ENCODE results near the gene HS3ST6.

The HS3ST6 gene

GRCh38 chr16:1903845-1904840, 14.1 kb downstream of the HS3ST6 start:
- no peak overlapping the region for H3K4me2 ChIP-seq (ENCODE audit: low read depth, low read length, poor library complexity, severe bottlenecking)
- H3K4me1 ChIP-seq (ENCODE audit: insufficient read depth, low read length, poor library complexity, severe bottlenecking), result no peaks in the 10 kb centered on the region
- no peak for TF ChIP-seq CTCF (conservative IDR thresholded peaks at IDR 0.05; ENCODE audit: low read length)
- TF ChIP-seq EZH2phosphoT487 (IDR thresholded peaks at IDR 0.05; ENCODE audit: borderline replicate concordance), result no peak

GRCh38 chr16:1903220-1903574, 15.0 kb downstream of the HS3ST6 start:
- Histone ChIP-seq H3K9ac (ENCODE audit: low read depth, low read length, poor library complexity, severe bottlenecking) (no peak overlapping the region), H3K36me3 (ENCODE audit: insufficient read depth, low read length) (no peaks in the 10 kb centered on the region), H3K4me2 (ENCODE audit: low read depth, low read length, poor library complexity, severe bottlenecking) (no peak overlapping the region), H3K4me3 (ENCODE audit: low read length, poor library complexity, severe bottlenecking) (no peak overlapping the region), H3F3A (ENCODE audit: low read depth) (no peaks in the 10 kb centered on the region), H4K20me1 (ENCODE audit: insufficient read depth, low read length, poor library complexity, severe bottlenecking) (no peaks in the 10 kb centered on the region), H3K27me3 (ENCODE audit: insufficient read depth, low read length, poor library complexity, severe bottlenecking) (no peaks in the 10 kb centered on the region), H3K9me3 (ENCODE audit: insufficient read depth, low read depth, low read length) (no peaks in the 10 kb centered on the region), H2AFZ (ENCODE audit: low read length) (no peak overlapping the region), H3K4me1 (ENCODE audit: insufficient read depth, low read length, poor library complexity, severe bottlenecking) (no peaks in the 10 kb centered on the region), H3K9me2 (replicated peaks; ENCODE audit: low read depth, low read length) (no peaks in the 10 kb centered on the region), H3K79me2 (ENCODE audit: insufficient read depth, low read length) (no peaks in the 10 kb centered on the region)
- TF ChIP-seq EZH2phosphoT487 (IDR thresholded peaks at IDR 0.05; ENCODE audit: borderline replicate concordance), result no peak
- TF ChIP-seq CTCF (conservative IDR thresholded peaks at IDR 0.05; ENCODE audit: low read length), result no peak

More at GRCh38 chr16:1903845-1904840, 14.1 kb downstream of the HS3ST6 start:
- Histone ChIP-seq H3K9ac (ENCODE audit: low read depth, low read length, poor library complexity, severe bottlenecking) (no peak overlapping the region), H3F3A (ENCODE audit: low read depth) (no peaks in the 10 kb centered on the region), H2AFZ (ENCODE audit: low read length) (no peak overlapping the region), H4K20me1 (ENCODE audit: insufficient read depth, low read length, poor library complexity, severe bottlenecking) (no peaks in the 10 kb centered on the region), H3K27me3 (ENCODE audit: insufficient read depth, low read length, poor library complexity, severe bottlenecking) (no peaks in the 10 kb centered on the region), H3K9me2 (replicated peaks; ENCODE audit: low read depth, low read length) (no peaks in the 10 kb centered on the region), H3K79me2 (ENCODE audit: insufficient read depth, low read length) (no peaks in the 10 kb centered on the region), H3K4me3 (ENCODE audit: low read length, poor library complexity, severe bottlenecking) (no peak overlapping the region), H3K36me3 (ENCODE audit: insufficient read depth, low read length) (no peaks in the 10 kb centered on the region), H3K9me3 (ENCODE audit: insufficient read depth, low read depth, low read length) (no peaks in the 10 kb centered on the region)

GRCh38 chr16:1902547-1903219, 15.5 kb downstream of the HS3ST6 start:
- no peaks in the 10 kb centered on the region for H3K4me1 ChIP-seq (ENCODE audit: insufficient read depth, low read length, poor library complexity, severe bottlenecking)
- H3F3A ChIP-seq (ENCODE audit: low read depth), result no peaks in the 10 kb centered on the region
- TF ChIP-seq CTCF (conservative IDR thresholded peaks at IDR 0.05; ENCODE audit: low read length) (no peak), EZH2phosphoT487 (IDR thresholded peaks at IDR 0.05; ENCODE audit: borderline replicate concordance) (no peak)
- no peak overlapping the region for H3K9ac ChIP-seq (ENCODE audit: low read depth, low read length, poor library complexity, severe bottlenecking)
- H3K36me3 ChIP-seq (ENCODE audit: insufficient read depth, low read length), result no peaks in the 10 kb centered on the region
- no peaks in the 10 kb centered on the region for H3K79me2 ChIP-seq (ENCODE audit: insufficient read depth, low read length)
- no peak overlapping the region for H3K4me3 ChIP-seq (ENCODE audit: low read length, poor library complexity, severe bottlenecking)
- no peaks in the 10 kb centered on the region for H3K27me3 ChIP-seq (ENCODE audit: insufficient read depth, low read length, poor library complexity, severe bottlenecking)
- no peak overlapping the region for H2AFZ ChIP-seq (ENCODE audit: low read length)
- no peaks in the 10 kb centered on the region for H4K20me1 ChIP-seq (ENCODE audit: insufficient read depth, low read length, poor library complexity, severe bottlenecking)
- H3K9me2 ChIP-seq (replicated peaks; ENCODE audit: low read depth, low read length), result no peaks in the 10 kb centered on the region
- H3K4me2 ChIP-seq (ENCODE audit: low read depth, low read length, poor library complexity, severe bottlenecking), result no peak overlapping the region
- H3K9me3 ChIP-seq (ENCODE audit: insufficient read depth, low read depth, low read length), result no peaks in the 10 kb centered on the region

Data from Loucy (cell line).